ENCODE data around the gene TOLLIP.

Gene TOLLIP

GRCh38 chr11:1226986-1227550 is 82.4 kb downstream of the TOLLIP start:
- TF ChIP-seq ZFP3 (CRISPR knock-in tag; IDR thresholded peaks at IDR 0.05) (no peak), ESRRG (CRISPR knock-in tag; IDR thresholded peaks at IDR 0.05) (no peak), TOX (CRISPR knock-in tag; IDR thresholded peaks at IDR 0.05; ENCODE audit: borderline replicate concordance) (no peak), POU6F1 (CRISPR knock-in tag; IDR thresholded peaks at IDR 0.05; ENCODE audit: borderline replicate concordance, low read depth) (no peak), OSR1 (CRISPR knock-in tag; IDR thresholded peaks at IDR 0.05) (no peak), ZNF70 (CRISPR knock-in tag; IDR thresholded peaks at IDR 0.05) (no peak), CSDC2 (CRISPR knock-in tag; IDR thresholded peaks at IDR 0.05) (no peak), ARNTL (CRISPR knock-in tag; IDR thresholded peaks at IDR 0.05; ENCODE audit: borderline replicate concordance, low read depth) (no peak), CREB5 (CRISPR knock-in tag; IDR thresholded peaks at IDR 0.05; ENCODE audit: low read depth) (no peak)
- peak; percentile 42; the same call in 2 of the 3 replicates for ATAC-seq

DNA sequence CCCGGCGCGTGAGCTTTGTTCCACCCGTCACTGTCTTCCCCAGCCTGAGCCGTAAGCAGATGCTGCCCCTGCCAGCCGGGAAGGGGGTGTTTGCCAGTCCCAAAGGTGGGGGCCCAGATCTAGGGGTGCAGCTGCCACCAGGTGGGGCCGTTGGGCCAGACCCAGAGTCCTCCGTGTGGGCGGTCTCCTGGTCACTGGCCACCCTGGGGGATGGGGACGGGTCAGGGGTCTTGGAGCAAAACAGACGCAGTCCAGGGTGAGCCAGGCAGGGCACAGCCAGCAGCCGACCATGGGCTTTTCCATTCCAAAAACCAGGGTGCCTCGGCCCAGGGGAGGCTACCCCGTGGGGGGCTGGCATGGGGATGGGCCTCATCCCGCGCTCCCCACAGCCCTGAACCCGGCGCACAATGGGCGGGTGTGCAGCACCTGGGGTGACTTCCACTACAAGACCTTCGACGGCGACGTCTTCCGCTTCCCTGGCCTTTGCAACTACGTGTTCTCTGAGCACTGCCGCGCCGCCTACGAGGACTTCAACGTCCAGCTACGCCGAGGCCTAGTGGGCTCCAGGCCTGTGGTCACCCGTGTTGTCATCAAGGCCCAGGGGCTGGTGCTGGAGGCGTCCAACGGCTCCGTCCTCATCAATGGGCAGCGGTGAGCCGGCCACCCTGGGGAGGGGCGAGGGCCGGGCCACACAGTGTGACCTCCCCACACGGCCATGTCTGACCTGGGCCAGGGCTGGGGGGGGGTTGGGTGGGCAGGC is 83.0 kb downstream of the TOLLIP start:
- TF ChIP-seq GLIS3 (CRISPR knock-in tag; IDR thresholded peaks at IDR 0.05) (no peak), PPARA (CRISPR knock-in tag; IDR thresholded peaks at IDR 0.05; ENCODE audit: borderline replicate concordance) (no peak), POU6F1 (CRISPR knock-in tag; IDR thresholded peaks at IDR 0.05; ENCODE audit: borderline replicate concordance, low read depth) (no peak), TSHZ2 (CRISPR knock-in tag; IDR thresholded peaks at IDR 0.05) (no peak), ZC3H10 (CRISPR knock-in tag; IDR thresholded peaks at IDR 0.05) (no peak), ZFP3 (CRISPR knock-in tag; IDR thresholded peaks at IDR 0.05) (no peak)
- no peak for ATAC-seq

GRCh38 chr11:1225386-1226225 is 83.8 kb downstream of the TOLLIP start:
- no peak for ATAC-seq
- no peak for TF ChIP-seq CSDC2 (CRISPR knock-in tag; IDR thresholded peaks at IDR 0.05)
- TF ChIP-seq OSR1 (CRISPR knock-in tag; IDR thresholded peaks at IDR 0.05): no peak
- TF ChIP-seq CSRNP3 (CRISPR knock-in tag; IDR thresholded peaks at IDR 0.05): no peak
